GM21529 (cell line): ENCODE data around the gene PLA1A.
"Not testable (repeated sequence)": the region's sequence is repeated elsewhere in the genome, so short reads cannot be mapped to it uniquely, and the experiment has no call there.

Experiments used
- ATAC-seq: cut with Tn5 transposase; IDR thresholded peaks from one replicate; pipeline ENCODE4 v1.9.1; 2021; ENCODE audit not compliant: unreplicated experiment

The PLA1A gene

DNA sequence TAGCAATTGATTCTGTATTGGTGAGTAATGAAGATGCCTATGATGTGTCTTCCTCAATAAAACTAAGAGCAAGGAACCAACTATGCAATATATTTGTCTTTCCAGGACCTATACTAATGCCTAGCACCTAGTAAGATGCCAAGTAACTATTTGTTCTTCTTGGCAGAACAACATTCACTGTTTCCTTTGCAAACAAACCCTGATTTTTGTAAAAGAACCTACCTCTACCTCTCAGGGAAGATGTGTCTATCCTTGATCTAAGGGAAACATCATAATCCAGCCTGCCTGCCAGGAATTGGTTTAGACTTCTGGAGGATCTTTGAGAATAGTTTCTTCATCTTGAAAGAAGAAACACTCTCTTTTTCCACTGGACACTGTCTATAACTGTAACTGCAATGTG, 22.2 kb upstream of the PLA1A start:
- ATAC-seq, result no peak

DNA sequence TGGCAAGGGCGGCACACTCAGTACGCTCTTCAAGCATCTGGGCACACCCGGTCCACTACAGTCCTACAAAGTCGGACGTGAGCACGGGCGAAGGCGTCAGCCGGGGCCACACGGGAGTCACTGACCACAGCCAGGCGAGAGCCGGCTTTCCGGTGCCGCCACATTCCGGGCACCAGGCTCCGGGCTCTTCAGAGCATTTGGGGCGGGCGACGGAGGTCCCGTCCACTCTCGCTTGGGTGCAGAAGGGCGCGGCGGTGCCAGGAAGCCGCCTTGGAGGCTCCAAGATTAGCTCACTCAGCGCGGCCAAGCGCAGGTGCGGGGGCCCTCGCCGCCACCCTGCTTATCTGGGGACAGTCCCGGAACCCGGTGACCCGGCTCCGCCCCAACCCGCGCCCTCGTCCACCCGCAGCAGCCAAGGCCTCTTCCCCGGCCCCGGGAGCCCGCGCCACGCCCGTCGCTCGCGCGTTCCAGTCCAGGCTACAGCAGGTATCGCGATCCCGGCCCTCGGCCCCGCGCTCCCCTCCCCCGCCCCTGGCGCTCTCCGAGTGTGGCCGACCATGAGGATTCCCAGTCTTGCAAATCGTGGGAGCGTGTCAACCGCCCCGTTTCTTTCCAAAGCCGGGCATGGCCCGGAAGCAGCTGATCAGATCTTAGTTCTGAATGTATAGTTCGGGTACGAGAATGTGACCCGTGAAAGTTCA, 18.2 kb upstream of the PLA1A start, which contains the start of gene ADPRH:
ADPRH (plus strand) TSS at position 127 of the 701 bp plus-strand sequence. CDS start 2,678 bp downstream, outside the sequence.
- peak; percentile 63 for ATAC-seq

- peak; percentile 62 for ATAC-seq
Measured at GRCh38 chr3:119580067-119580760, 17.5 kb upstream of the PLA1A start.

DNA sequence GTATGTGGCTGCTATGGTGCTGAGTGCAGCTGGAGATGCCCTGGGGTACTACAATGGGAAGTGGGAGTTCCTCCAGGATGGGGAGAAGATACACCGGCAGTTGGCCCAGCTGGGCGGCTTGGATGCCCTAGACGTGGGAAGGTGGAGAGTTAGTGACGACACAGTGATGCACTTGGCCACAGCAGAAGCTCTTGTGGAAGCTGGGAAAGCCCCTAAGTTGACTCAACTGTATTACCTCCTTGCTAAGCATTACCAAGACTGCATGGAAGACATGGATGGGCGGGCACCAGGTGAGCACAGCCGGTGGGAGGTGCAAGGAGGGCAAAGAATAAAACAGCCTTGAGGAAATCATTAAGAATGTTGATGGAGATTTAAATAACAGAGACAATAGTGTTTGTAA, 15.5 kb upstream of the PLA1A start:
- peak; percentile 46 for ATAC-seq

DNA sequence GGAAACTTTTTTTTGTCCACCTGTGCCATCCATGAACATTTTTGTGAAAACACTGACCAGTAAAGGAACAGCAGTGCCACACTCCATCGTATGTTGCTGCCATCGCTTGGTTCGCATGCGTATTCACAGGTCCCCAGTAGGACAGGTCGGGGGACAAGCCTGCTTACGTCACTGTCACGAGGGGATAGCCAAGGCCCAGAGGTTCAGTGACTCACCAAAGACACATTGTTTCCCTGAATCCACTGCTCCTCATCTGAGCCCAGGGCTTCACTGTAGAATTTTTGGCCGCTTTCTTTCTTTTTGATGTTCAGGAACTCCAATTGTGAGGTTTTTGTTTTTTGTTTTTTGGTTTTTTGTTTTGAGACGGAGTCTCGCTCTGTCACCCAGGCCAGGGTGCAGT, 12.5 kb upstream of the PLA1A start:
- no peak for ATAC-seq

DNA sequence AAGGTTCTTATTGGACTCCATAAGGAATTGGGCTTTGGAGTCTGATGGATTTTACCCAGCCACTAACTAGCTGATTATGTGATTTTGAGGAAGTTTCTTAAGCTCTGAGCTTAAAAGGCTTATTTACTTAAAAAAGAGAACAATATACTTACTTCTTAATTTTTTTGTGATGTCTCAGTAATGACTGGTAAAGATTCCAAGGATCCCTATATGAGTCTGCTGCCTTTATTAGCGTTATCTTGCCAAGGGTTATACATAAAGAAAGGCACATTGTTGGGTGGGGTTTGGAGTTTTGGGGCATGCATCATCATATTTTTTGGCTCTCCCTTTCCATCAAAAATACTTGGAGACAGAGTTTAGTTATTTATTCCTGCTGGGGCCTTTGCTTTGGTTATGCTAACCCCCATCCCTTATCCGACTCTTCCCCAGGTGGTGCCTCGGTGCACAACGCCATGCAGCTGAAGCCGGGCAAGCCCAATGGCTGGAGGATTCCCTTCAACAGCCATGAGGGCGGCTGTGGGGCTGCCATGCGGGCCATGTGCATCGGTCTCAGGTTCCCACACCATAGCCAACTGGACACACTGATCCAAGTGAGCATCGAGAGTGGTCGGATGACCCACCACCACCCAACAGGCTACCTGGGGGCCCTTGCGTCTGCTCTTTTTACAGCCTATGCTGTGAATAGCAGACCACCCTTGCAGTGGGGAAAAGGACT, 11.7 kb upstream of the PLA1A start:
- ATAC-seq, result no peak

DNA sequence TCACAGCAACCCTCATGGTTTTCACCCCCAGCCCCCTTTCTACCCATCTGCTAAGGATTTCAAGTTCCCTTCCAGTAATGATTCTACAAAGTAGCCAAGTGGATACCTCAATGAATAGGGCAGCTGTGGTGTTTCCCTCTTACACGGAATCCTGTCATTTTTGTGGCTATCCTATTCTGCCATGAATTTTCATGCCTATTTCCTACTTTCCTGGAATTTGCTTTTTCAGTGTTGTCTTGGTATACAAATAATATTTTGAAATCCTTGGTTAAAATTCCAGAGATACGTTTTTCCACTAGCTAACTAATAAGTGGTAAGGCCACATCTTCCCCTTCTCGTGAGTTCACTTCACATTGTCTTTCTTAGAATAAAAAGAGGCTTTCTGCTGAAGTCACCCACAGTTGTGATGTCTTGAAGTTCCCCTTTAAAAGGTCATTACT, 10.9 kb upstream of the PLA1A start:
- no peak for ATAC-seq

DNA sequence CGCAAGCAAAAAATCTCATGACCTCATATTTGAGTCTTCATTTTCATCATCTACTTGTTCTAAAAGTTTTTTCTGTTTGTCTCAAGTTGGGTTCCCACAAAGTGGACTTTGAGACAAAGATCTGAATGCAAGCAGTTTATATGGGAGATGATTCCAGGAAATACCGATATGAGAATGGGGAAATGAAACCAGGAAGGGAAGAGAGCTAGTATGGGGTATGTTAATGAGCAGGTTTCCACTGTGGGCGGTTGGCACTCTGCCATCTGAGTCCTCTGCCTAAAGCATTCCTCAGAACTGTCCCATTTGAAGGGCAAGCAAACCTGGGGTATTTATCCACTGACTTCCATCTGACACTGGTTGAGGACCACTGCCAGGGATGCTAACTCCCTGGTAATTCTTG, 9.6 kb upstream of the PLA1A start:
- ATAC-seq, result peak; percentile 71

GRCh38 chr3:119589102-119589773, 8.4 kb upstream of the PLA1A start:
- ATAC-seq, result no peak

DNA sequence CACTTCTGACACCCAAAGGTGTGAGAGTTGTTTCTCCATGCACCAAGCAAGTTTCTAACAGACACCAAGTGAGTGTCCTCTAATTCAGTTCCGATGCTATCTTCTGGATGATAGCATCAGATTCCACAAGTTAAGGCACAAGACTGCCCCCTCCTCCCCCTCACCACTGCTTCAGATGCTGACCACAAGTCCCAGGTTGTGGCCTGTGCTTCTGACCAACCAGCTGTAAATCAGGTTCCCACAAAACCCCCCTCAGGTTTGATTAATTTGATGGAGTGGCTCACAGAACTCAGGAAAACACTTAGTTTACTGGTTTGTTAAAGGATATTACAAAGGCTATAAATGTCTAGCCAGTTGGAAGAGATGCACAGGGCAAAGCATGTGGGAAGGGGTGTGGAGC, 7.0 kb upstream of the PLA1A start:
- no peak for ATAC-seq

DNA sequence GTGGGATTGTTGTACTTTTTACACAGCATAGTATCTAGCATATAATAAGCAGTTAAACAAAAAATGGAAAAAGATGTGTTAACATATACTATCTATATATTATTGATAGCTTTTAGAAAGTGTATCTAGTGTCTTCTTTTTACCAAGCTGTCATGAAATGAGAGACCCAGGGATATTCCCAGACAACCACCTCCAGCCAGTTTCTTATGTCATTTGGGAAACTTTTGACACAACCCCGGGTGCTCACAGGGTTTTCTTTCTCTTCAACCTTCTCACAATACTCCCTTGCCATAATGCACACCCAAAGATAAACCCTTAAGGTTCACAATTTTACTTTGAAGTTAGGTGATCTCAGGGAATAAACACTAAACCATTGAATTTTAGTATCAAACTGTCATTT, 4.8 kb upstream of the PLA1A start:
- ATAC-seq, result no peak

GRCh38 chr3:119594066-119594465, 3.6 kb upstream of the PLA1A start:
- ATAC-seq, result no peak

GRCh38 chr3:119594929-119595328, 2.8 kb upstream of the PLA1A start:
- ATAC-seq, result not testable (repeated sequence)

- no peak for ATAC-seq
Measured at GRCh38 chr3:119595639-119596334, 1.9 kb upstream of the PLA1A start.

- no peak for ATAC-seq
Measured at GRCh38 chr3:119596398-119596797, 1.3 kb upstream of the PLA1A start.

- peak; percentile 52 for ATAC-seq
Measured at GRCh38 chr3:119598410-119599098, 869 bp downstream of the PLA1A start.

- no peak for ATAC-seq
Measured at GRCh38 chr3:119599558-119600174, 2.0 kb downstream of the PLA1A start.

GRCh38 chr3:119600732-119601131, 3.0 kb downstream of the PLA1A start:
- ATAC-seq, result peak; percentile 63

DNA sequence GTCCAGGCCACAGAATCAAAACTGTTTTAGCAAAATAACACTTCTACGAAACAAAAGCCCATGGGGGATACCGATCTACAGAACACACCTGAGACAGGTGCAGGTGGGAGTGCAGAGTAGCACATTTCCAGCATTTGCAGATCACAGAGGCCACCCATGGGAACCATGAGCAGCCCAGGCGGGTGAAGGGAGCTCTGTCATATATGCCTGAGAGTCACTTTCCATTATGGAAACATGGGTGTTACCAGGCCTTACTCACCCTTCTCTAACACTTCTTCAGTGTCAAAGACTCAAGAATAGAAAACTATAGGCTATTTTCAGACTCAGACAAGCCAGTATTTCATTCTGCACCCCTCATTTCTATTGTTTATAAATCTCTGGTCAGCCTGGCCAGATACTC, 3.5 kb downstream of the PLA1A start:
- ATAC-seq, result no peak

GRCh38 chr3:119602676-119603075, 5.0 kb downstream of the PLA1A start:
- ATAC-seq, result no peak
